ENCODE measurements around the gene PAX2. TPM values are rescaled to one million over a fixed set of nuclear protein-coding genes. Genes with fewer than 3 reads are reported as not detected.
A peak's percentile ranks its signal among the peaks of the same experiment; 100 is the strongest.

Gene PAX2
- total RNA-seq, 1 experiment from 2014 or later: 0.45 TPM

DNA sequence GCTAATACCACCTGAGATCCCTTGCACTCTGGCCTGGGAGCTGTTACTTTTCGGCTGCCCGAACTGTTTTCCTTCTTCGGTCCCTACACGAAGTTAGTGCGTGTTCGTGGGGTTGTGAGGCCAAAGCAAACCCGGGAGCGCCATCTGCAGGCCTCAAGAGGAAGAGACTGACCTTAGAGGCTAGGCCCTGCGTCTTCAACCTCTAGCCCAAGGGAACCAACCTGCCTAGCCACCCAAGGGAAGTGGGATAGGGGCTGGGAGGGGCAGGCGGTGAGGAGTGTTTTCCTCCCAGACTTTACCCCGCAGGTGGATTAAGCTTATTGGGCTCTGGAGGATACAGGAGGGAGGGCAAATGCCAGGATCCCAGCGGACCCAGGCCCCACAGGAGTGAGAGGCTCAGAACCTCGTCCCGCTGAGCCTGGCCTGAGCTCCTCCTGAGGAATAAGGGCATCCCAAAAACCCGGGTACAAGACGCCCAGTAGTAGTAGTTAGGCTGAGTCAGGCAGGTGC is 1.7 kb upstream of the PAX2 start:
- intact Hi-C loops (cut with micrococcal nuclease; ENCODE audit: unreplicated experiment): loop anchor here (1.0 to 2.0 kb wide), 4 partner anchors 14 to 181 kb away; no protein-coding TSS in a partner anchor
- peak overlapping the region; percentile 75 for H3K4me3 Mint-ChIP-seq (ENCODE audit: unreplicated experiment)

DNA sequence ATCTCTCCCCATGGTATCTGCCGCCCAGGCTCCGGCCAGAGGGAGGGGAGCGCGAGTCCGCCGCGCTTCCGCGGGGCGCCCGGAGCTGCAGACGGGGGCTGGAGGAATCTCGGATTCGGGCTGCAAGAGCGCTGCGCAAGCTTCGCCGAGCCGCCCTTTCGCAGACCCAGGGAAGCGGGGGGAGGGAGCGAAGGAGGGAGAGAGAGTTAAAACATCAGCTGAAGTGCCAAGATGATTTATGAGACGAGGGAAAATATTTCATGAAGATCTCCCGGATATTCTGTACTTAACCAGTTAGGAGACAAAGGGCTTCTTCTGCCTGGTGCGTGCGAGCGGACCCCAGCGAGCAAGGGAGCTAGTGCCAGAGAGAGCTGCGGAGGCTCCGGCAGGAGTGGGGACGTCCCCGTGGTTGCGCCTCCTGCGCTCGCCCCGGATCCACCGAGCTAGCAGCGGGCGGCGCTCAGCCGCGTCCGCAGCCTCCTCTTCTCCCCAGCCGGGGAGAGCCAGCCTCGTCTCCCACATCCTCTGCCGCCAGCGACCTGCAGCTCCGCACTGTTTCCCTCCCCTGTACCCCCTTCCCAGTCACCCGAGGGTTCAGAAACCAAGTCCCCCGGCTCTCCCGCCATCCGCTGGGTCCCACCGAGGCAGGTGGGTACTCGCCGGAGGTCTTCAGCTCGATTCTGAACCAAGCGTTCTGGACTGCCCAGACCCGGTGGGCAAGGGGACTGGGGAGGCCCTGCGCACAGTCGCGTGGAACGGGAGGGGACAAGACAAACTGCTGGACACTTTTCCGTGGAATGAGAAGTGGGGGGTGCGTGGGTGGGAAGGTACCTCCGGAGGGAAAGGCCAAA is 1.0 kb upstream of the PAX2 start:
- peaks cover 8% of the 10 kb centered on the region for H3K36me3 Mint-ChIP-seq (ENCODE audit: insufficient read depth, unreplicated experiment)
- ChIA-PET POLR2A (no interaction called here), CTCF (interaction anchor here (0.6 to 3.9 kb wide), 11 partner anchors 15 to 270 kb away, joined by 3 to 62 read pairs (median 7); partner anchors contain the start of gene HIF1AN)
- Histone ChIP-seq H3K4me3 (ENCODE audit: low read depth, low read length) (peak overlapping the region; percentile 39), H3K36me3 (ENCODE audit: control insufficient read depth, insufficient read depth, low read length) (no peaks in the 10 kb centered on the region), H3K4me1 (peaks cover 26% of the 10 kb centered on the region), H3K27me3 (replicated peaks; ENCODE audit: control insufficient read depth, insufficient read depth, low read length) (peaks cover 8% of the 10 kb centered on the region), H3K9me3 (no peaks in the 10 kb centered on the region)
- no TSS peak for BruUV-seq (replicated peaks)
- DNase-seq: peak in 1 of 2 experiments; percentile 38
- H3K27me3 Mint-ChIP-seq (ENCODE audit: insufficient read depth, unreplicated experiment): peaks cover 26% of the 10 kb centered on the region
- intact Hi-C loops (cut with micrococcal nuclease; ENCODE audit: unreplicated experiment): no loop called here
- peak overlapping the region; percentile 75 for H3K4me3 Mint-ChIP-seq (ENCODE audit: unreplicated experiment)
- H3K27ac Mint-ChIP-seq (ENCODE audit: unreplicated experiment): no peak overlapping the region
- H3K9me3 Mint-ChIP-seq (ENCODE audit: unreplicated experiment): no peaks in the 10 kb centered on the region
- TF ChIP-seq, protein P1, sequence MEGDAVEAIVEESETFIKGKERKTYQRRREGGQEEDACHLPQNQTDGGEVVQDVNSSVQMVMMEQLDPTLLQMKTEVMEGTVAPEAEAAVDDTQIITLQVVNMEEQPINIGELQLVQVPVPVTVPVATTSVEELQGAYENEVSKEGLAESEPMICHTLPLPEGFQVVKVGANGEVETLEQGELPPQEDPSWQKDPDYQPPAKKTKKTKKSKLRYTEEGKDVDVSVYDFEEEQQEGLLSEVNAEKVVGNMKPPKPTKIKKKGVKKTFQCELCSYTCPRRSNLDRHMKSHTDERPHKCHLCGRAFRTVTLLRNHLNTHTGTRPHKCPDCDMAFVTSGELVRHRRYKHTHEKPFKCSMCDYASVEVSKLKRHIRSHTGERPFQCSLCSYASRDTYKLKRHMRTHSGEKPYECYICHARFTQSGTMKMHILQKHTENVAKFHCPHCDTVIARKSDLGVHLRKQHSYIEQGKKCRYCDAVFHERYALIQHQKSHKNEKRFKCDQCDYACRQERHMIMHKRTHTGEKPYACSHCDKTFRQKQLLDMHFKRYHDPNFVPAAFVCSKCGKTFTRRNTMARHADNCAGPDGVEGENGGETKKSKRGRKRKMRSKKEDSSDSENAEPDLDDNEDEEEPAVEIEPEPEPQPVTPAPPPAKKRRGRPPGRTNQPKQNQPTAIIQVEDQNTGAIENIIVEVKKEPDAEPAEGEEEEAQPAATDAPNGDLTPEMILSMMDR (IDR thresholded peaks at IDR 0.05; ENCODE audit: insufficient read depth in 1 of 2, low read depth in 1 of 2, low read length in 1 of 2, severe bottlenecking in 1 of 2, unreplicated experiment in 1 of 2): no peak
- H3K4me1 Mint-ChIP-seq (ENCODE audit: low read depth, unreplicated experiment): peaks cover 19% of the 10 kb centered on the region

More for the DNA sequence above, 1.7 kb upstream of the PAX2 start:
- no peak overlapping the region for H3K27ac Mint-ChIP-seq (ENCODE audit: unreplicated experiment)
- POLR2A ChIA-PET: no interaction called here
- CTCF ChIA-PET: interaction anchor here (0.6 to 3.9 kb wide), 19 partner anchors 11 to 271 kb away, joined by 3 to 62 read pairs (median 4); partner anchors contain the start of gene HIF1AN
- peaks cover 6% of the 10 kb centered on the region for H3K27me3 ChIP-seq (replicated peaks; ENCODE audit: control insufficient read depth, insufficient read depth, low read length)
- TF ChIP-seq, protein P1 (IDR thresholded peaks at IDR 0.05; ENCODE audit: insufficient read depth in 1 of 2, low read depth in 1 of 2, low read length in 1 of 2, severe bottlenecking in 1 of 2, unreplicated experiment in 1 of 2): peak; percentile 81 to 85
- peaks cover 20% of the 10 kb centered on the region for H3K27me3 Mint-ChIP-seq (ENCODE audit: insufficient read depth, unreplicated experiment)
- peaks cover 19% of the 10 kb centered on the region for H3K4me1 Mint-ChIP-seq (ENCODE audit: low read depth, unreplicated experiment)
- peaks cover 8% of the 10 kb centered on the region for H3K36me3 Mint-ChIP-seq (ENCODE audit: insufficient read depth, unreplicated experiment)
- no TSS peak for BruUV-seq (replicated peaks)
- H3K9me3 Mint-ChIP-seq (ENCODE audit: unreplicated experiment): no peaks in the 10 kb centered on the region
- H3K4me3 ChIP-seq (ENCODE audit: low read depth, low read length): peak overlapping the region; percentile 39; the same call in 1 of the 2 replicates
- H3K4me1 ChIP-seq: peaks cover 31% of the 10 kb centered on the region
- H3K36me3 ChIP-seq (ENCODE audit: control insufficient read depth, insufficient read depth, low read length): no peaks in the 10 kb centered on the region
- no peaks in the 10 kb centered on the region for H3K9me3 ChIP-seq
- DNase-seq: peak; percentile 67 to 68

Data from Caco-2 (cell line).